GM23338 (cell line): Measurements from ENCODE around the gene PLXND1. TPM values are rescaled to one million over a fixed set of nuclear protein-coding genes. Genes with fewer than 3 reads are reported as not detected.

Experiments
- ATAC-seq: fragments of 200-7000 bp; cut with Tn5 transposase; 3 replicates; pipeline ENCODE4 v1.9.1; 2020
- DNase-seq: peaks from one replicate; pipeline ENCODE4 v3.0.0-alpha.2; 2015; ENCODE audit warnings: low spot score
- H2AFZ ChIP-seq: fragments of 200-600 bp; sonication (generic); 2 replicates; pipeline ENCODE4 v1.8.0; 2016; ENCODE audit warnings: antibody characterized with exemption, mild to moderate bottlenecking, moderate library complexity
- H3F3A ChIP-seq: fragments of 200-600 bp; sonication (generic); replicated peaks from 2 replicates; pipeline ENCODE4 v1.8.0; 2017; ENCODE audit warnings: antibody characterized with exemption, mixed run types, low read depth
- H3K27ac ChIP-seq: fragments of 200-600 bp; sonication (generic); 2 replicates; pipeline ENCODE4 v1.6.1; 2016; ENCODE audit warnings: low read depth
- H3K27me3 ChIP-seq: fragments of 200-600 bp; sonication (generic); 2 replicates; pipeline ENCODE4 v1.8.0; 2016; ENCODE audit warnings: mild to moderate bottlenecking, mixed run types, moderate library complexity; ENCODE audit not compliant: insufficient read depth
- H3K36me3 ChIP-seq: fragments of 200-600 bp; sonication (generic); 2 replicates; pipeline ENCODE4 v1.8.0; 2016; ENCODE audit warnings: mild to moderate bottlenecking; ENCODE audit not compliant: insufficient read depth
- H3K4me1 ChIP-seq: fragments of 200-600 bp; sonication (generic); 2 replicates; pipeline ENCODE4 v1.8.0; 2016; ENCODE audit warnings: mild to moderate bottlenecking, moderate library complexity; ENCODE audit not compliant: insufficient read depth
- H3K4me2 ChIP-seq: fragments of 200-600 bp; sonication (generic); 2 replicates; pipeline ENCODE4 v1.7.1; 2017; ENCODE audit warnings: mixed run types
- H3K4me3 ChIP-seq: fragments of 200-600 bp; sonication (generic); 2 replicates; pipeline ENCODE4 v1.6.1; 2016; ENCODE audit warnings: mixed run types
- H3K79me2 ChIP-seq: fragments of 200-600 bp; sonication (generic); replicated peaks from 2 replicates; pipeline ENCODE4 v1.8.0; 2017; ENCODE audit warnings: mild to moderate bottlenecking; ENCODE audit not compliant: insufficient read depth
- H3K9me2 ChIP-seq: fragments of 200-600 bp; sonication (generic); 2 replicates; pipeline ENCODE4 v1.8.0; 2017; ENCODE audit not compliant: insufficient read depth
- H4K20me1 ChIP-seq: fragments of 200-600 bp; sonication (generic); replicated peaks from 2 replicates; pipeline ENCODE4 v1.8.0; 2017; ENCODE audit warnings: mild to moderate bottlenecking; ENCODE audit not compliant: insufficient read depth
- H3K27ac Mint-ChIP-seq: 2 replicates; pipeline ENCODE4 v1.8.0; 2020; ENCODE audit warnings: inconsistent platforms, mild to moderate bottlenecking, moderate library complexity, mixed read lengths
- H3K27me3 Mint-ChIP-seq: 3 replicates; pipeline ENCODE4 v1.8.0; 2022; ENCODE audit warnings: low read depth, mild to moderate bottlenecking, moderate library complexity, mixed read lengths, inconsistent platforms; ENCODE audit not compliant: insufficient read depth, poor library complexity
- H3K36me3 Mint-ChIP-seq: 3 replicates; pipeline ENCODE4 v1.8.0; 2021; ENCODE audit warnings: low read depth, mild to moderate bottlenecking, inconsistent platforms, moderate library complexity, mixed read lengths
- H3K4me1 Mint-ChIP-seq: 3 replicates; pipeline ENCODE4 v1.8.0; 2020; ENCODE audit warnings: mild to moderate bottlenecking, inconsistent platforms, mixed read lengths
- H3K4me3 Mint-ChIP-seq: 3 replicates; pipeline ENCODE4 v1.8.0; 2021; ENCODE audit warnings: moderate library complexity, mild to moderate bottlenecking, inconsistent platforms, mixed read lengths
- H3K9me3 Mint-ChIP-seq: 3 replicates; pipeline ENCODE4 v1.8.0; 2020; ENCODE audit warnings: moderate library complexity, mild to moderate bottlenecking, inconsistent platforms, mixed read lengths
- CTCF ChIP-seq, 2 experiments: fragments of 200-600 bp in 1 of 2; sonication (generic) in 1 of 2; conservative IDR thresholded peaks; 2 replicates each; pipeline versions ENCODE4 v1.5.1 to v1.6.1; 2016 to 2017; ENCODE audit warnings: antibody characterized with exemption in 2 of 2, low read depth in 2 of 2, mild to moderate bottlenecking in 2 of 2, moderate library complexity in 1 of 2
- POLR2AphosphoS5 ChIP-seq: IDR thresholded peaks from 2 replicates; pipeline ENCODE4 v1.6.1; 2016; ENCODE audit warnings: antibody characterized with exemption, low read depth
- REST ChIP-seq: IDR thresholded peaks from one replicate; pipeline ENCODE4 v1.6.1; 2018; ENCODE audit warnings: antibody characterized with exemption; ENCODE audit not compliant: unreplicated experiment
- ZNF331 ChIP-seq: fragments of 250-450 bp; sonication (Bioruptor Pico); IDR thresholded peaks from 2 replicates; pipeline ENCODE4 v1.5.0; 2020; ENCODE audit warnings: low read depth, mild to moderate bottlenecking, moderate library complexity
- polyA plus RNA-seq: library from polyadenylated mRNA; unstranded; fragments of >200 nt; fragmentation: Nextera tagmentation; extraction: Ambion mirVana; gene quantifications from 2 replicates; pipeline ENCODE4 v1.2.1, GENCODE V29; 2016
- total RNA-seq: library from RNA; depleted of rRNA; stranded (reverse); fragments of >200 nt; shearing (Covaris generic); gene quantifications from 2 replicates; pipeline ENCODE4 v1.2.3, GENCODE V29; 2014
- TF ChIP-seq, protein P1 (sequence below): fragments of 250-450 bp; sonication (Bioruptor Pico); IDR thresholded peaks from 2 replicates; pipeline ENCODE4 v1.5.0; 2020; ENCODE audit warnings: mild to moderate bottlenecking, moderate library complexity

PLXND1 gene
- total and polyA plus RNA-seq, 2 experiments from 2014 or later: 13.3 to 60.4 TPM

DNA sequence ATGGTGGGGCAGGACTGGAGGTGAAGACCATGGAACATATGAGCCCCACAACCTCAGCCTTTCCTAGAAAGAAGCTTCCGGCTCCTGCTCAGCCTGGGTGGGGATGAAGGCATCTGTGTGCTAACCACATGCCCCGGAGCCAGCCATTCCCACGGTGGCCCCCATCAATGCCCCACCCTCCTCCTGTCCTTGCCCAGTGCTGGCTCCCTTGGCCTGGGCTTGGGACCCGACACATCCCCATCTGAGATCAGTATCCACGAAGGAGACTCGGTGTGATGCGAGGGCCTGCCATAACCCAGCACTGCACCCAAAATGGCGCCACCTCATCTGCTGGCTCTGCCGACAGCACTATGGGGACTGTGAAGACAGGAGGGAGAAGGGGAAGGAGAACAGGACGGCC, 16.5 kb upstream of the PLXND1 start:
- no peak overlapping the region for H3K27ac Mint-ChIP-seq
- Histone ChIP-seq H3K4me1 (peaks cover 13% of the 10 kb centered on the region), H3K79me2 (no peaks in the 10 kb centered on the region), H3K36me3 (no peaks in the 10 kb centered on the region), H3K9me2 (no peaks in the 10 kb centered on the region), H3F3A (peaks cover 3% of the 10 kb centered on the region; the same call in 1 of the 2 replicates), H3K4me2 (no peak overlapping the region), H3K27ac (no peak overlapping the region), H4K20me1 (no peaks in the 10 kb centered on the region), H3K4me3 (no peak overlapping the region), H3K27me3 (no peaks in the 10 kb centered on the region), H2AFZ (no peak overlapping the region)
- TF ChIP-seq, protein P1, sequence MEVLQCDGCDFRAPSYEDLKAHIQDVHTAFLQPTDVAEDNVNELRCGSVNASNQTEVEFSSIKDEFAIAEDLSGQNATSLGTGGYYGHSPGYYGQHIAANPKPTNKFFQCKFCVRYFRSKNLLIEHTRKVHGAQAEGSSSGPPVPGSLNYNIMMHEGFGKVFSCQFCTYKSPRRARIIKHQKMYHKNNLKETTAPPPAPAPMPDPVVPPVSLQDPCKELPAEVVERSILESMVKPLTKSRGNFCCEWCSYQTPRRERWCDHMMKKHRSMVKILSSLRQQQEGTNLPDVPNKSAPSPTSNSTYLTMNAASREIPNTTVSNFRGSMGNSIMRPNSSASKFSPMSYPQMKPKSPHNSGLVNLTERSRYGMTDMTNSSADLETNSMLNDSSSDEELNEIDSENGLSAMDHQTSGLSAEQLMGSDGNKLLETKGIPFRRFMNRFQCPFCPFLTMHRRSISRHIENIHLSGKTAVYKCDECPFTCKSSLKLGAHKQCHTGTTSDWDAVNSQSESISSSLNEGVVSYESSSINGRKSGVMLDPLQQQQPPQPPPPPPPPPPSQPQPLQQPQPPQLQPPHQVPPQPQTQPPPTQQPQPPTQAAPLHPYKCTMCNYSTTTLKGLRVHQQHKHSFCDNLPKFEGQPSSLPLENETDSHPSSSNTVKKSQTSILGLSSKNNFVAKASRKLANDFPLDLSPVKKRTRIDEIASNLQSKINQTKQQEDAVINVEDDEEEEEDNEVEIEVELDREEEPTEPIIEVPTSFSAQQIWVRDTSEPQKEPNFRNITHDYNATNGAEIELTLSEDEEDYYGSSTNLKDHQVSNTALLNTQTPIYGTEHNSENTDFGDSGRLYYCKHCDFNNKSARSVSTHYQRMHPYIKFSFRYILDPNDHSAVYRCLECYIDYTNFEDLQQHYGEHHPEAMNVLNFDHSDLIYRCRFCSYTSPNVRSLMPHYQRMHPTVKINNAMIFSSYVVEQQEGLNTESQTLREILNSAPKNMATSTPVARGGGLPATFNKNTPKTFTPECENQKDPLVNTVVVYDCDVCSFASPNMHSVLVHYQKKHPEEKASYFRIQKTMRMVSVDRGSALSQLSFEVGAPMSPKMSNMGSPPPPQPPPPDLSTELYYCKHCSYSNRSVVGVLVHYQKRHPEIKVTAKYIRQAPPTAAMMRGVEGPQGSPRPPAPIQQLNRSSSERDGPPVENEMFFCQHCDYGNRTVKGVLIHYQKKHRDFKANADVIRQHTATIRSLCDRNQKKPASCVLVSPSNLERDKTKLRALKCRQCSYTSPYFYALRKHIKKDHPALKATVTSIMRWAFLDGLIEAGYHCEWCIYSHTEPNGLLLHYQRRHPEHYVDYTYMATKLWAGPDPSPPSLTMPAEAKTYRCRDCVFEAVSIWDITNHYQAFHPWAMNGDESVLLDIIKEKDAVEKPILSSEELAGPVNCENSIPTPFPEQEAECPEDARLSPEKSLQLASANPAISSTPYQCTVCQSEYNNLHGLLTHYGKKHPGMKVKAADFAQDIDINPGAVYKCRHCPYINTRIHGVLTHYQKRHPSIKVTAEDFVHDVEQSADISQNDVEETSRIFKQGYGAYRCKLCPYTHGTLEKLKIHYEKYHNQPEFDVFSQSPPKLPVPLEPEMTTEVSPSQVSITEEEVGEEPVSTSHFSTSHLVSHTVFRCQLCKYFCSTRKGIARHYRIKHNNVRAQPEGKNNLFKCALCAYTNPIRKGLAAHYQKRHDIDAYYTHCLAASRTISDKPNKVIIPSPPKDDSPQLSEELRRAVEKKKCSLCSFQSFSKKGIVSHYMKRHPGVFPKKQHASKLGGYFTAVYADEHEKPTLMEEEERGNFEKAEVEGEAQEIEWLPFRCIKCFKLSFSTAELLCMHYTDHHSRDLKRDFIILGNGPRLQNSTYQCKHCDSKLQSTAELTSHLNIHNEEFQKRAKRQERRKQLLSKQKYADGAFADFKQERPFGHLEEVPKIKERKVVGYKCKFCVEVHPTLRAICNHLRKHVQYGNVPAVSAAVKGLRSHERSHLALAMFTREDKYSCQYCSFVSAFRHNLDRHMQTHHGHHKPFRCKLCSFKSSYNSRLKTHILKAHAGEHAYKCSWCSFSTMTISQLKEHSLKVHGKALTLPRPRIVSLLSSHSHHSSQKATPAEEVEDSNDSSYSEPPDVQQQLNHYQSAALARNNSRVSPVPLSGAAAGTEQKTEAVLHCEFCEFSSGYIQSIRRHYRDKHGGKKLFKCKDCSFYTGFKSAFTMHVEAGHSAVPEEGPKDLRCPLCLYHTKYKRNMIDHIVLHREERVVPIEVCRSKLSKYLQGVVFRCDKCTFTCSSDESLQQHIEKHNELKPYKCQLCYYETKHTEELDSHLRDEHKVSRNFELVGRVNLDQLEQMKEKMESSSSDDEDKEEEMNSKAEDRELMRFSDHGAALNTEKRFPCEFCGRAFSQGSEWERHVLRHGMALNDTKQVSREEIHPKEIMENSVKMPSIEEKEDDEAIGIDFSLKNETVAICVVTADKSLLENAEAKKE (CRISPR knock-in tag): no peak
- ATAC-seq (no peak), DNase-seq (no peak)
- no peaks in the 10 kb centered on the region for H3K36me3 Mint-ChIP-seq
- H3K9me3 Mint-ChIP-seq: no peaks in the 10 kb centered on the region; the same call in 2 of the 3 replicates
- H3K4me3 Mint-ChIP-seq: no peak overlapping the region
- H3K4me1 Mint-ChIP-seq: peaks cover 32% of the 10 kb centered on the region
- peaks cover 18% of the 10 kb centered on the region for H3K27me3 Mint-ChIP-seq

DNA sequence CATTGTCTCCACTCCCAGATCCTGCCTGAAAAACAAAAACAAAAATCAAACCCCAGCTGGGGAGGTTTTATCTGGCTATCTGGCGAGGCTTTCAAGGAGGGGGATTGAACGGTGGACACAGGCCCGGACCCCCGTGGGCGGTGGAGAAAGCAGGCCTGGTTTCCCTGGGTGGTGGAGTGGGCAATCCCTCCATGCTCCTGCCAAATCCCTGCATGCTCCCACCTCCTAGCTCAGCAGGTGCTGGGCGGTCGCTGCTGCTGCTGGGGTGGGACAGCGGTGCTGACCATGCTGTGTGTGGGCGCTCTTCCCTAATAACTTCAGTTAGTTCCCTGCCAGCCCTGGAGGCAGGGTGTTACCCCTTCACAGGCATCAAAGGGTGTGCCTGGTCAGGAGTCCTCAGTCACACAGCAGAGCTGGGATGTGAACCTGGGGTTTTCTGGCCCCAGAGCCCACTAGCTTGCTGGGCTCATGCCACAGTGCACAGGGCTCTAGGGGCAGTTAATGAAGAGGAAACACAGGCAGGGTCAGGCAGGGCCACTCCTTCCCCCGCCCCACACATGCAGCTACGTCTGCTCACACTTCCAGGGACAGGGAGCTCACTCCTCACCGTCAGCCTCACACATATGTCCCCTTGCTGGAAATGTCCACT, 15.9 kb upstream of the PLXND1 start:
- Histone ChIP-seq H3K4me1 (peaks cover 13% of the 10 kb centered on the region), H3K4me3 (no peak overlapping the region), H3K4me2 (no peak overlapping the region), H3K27me3 (no peaks in the 10 kb centered on the region), H3K36me3 (no peaks in the 10 kb centered on the region), H3K9me2 (no peaks in the 10 kb centered on the region), H3K79me2 (no peaks in the 10 kb centered on the region), H3F3A (peaks cover 3% of the 10 kb centered on the region; the same call in 1 of the 2 replicates), H2AFZ (no peak overlapping the region), H3K27ac (no peak overlapping the region), H4K20me1 (no peaks in the 10 kb centered on the region)
- no peak for ATAC-seq
- DNase-seq: no peak
- Mint-ChIP-seq H3K4me3 (no peak overlapping the region), H3K27ac (no peak overlapping the region), H3K27me3 (peaks cover 16% of the 10 kb centered on the region), H3K9me3 (no peaks in the 10 kb centered on the region; the same call in 2 of the 3 replicates), H3K4me1 (peaks cover 32% of the 10 kb centered on the region), H3K36me3 (no peaks in the 10 kb centered on the region)
- TF ChIP-seq REST: no peak
- TF ChIP-seq CTCF (conservative IDR thresholded peaks at IDR 0.05; ENCODE audit: low read depth in 2 of 2): no peak
- TF ChIP-seq ZNF331 (CRISPR knock-in tag): no peak
- no peak for TF ChIP-seq POLR2AphosphoS5
